ENCODE data around the gene NUTM2A. TPM values are rescaled to one million over a fixed set of nuclear protein-coding genes. Genes with fewer than 3 reads are reported as not detected.
"Not testable (repeated sequence)": the region's sequence is repeated elsewhere in the genome, so short reads cannot be mapped to it uniquely, and the experiment has no call there.

The NUTM2A gene
- total and polyA plus RNA-seq, 9 donors = 0.72 to 2.5 (median 1.2) TPM; not detected in 1

GRCh38 chr10:87213806-87214205 is 11.4 kb upstream of the NUTM2A start:
- 82 to 90% (median 86%) methylated on average over 19 to 21 of the region's 21 CpGs for WGBS, 3 donors
- H3K36me3 ChIP-seq; H3K27me3 ChIP-seq; DNase-seq; H3K27ac ChIP-seq; H3K9me3 ChIP-seq; H3K4me3 ChIP-seq; intact Hi-C loops (cut with DNase I); H3K4me1 ChIP-seq (ENCODE audit: insufficient read depth): not testable (repeated sequence)

- H3K4me1 ChIP-seq (ENCODE audit: insufficient read depth); DNase-seq; H3K36me3 ChIP-seq; intact Hi-C loops (cut with DNase I); H3K4me3 ChIP-seq; H3K27me3 ChIP-seq; H3K9me3 ChIP-seq; H3K27ac ChIP-seq: not testable (repeated sequence)
- WGBS, 3 donors = 84 to 93% (median 90%) methylated on average over 8 to 11 of the region's 11 CpGs
Measured at GRCh38 chr10:87216120-87216519, 9.1 kb upstream of the NUTM2A start.

DNA sequence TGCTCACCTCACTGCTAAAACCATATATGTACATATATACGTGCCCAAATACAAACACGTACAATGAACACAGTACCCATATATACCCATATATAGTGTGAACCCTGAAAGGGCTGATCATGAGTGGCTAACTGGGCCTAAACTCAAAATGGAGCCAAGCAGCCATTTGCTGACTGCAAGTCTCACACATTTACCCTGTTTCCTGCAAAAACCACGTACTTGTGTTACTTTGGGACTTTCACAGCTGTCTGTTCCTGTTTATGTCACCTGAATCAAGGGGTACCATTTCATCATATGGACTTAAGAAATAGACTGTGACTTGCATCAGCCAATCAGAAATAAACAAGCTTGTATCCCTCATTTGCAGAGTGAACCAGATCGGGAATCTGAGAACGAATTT is 5.9 kb upstream of the NUTM2A start:
- WGBS, 3 donors = 80 to 86% methylated on average over 1 of the region's 5 CpGs; no CpG with 5 or more reads in 1 of the 3 donors
- intact Hi-C loops (cut with DNase I); H3K9me3 ChIP-seq; H3K36me3 ChIP-seq; H3K27ac ChIP-seq; H3K4me3 ChIP-seq; DNase-seq; H3K4me1 ChIP-seq (ENCODE audit: insufficient read depth); H3K27me3 ChIP-seq: not testable (repeated sequence)

- H3K36me3 ChIP-seq; H3K4me3 ChIP-seq; H3K27me3 ChIP-seq; H3K9me3 ChIP-seq; H3K4me1 ChIP-seq (ENCODE audit: insufficient read depth); H3K27ac ChIP-seq; intact Hi-C loops (cut with DNase I); DNase-seq: not testable (repeated sequence)
- WGBS, 3 donors = 88 to 91% (median 89%) methylated on average over 19 to 26 of the region's 30 CpGs
Measured at GRCh38 chr10:87222789-87223188, 2.5 kb upstream of the NUTM2A start.

DNA sequence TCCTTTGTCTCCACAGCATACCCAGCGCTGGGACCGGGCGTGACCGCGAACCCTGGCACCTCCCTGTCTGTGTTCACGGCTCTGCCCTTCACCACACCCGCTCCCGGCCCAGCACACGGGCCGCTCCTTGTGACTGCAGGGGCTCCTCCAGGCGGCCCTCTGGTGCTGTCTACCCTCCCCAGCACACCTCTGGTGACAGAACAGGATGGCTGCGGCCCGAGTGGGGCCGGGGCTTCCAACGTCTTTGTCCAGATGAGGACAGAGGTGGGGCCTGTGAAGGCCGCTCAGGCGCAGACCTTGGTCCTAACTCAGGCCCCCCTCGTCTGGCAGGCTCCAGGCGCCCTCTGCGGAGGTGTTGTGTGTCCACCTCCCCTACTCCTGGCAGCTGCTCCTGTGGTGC is 3.0 kb downstream of the NUTM2A start:
- H3K9me3 ChIP-seq; H3K4me3 ChIP-seq; H3K36me3 ChIP-seq; DNase-seq; H3K4me1 ChIP-seq (ENCODE audit: insufficient read depth); H3K27ac ChIP-seq; H3K27me3 ChIP-seq; intact Hi-C loops (cut with DNase I): not testable (repeated sequence)
- 95 to 100% (median 96%) methylated on average over 2 to 14 of the region's 20 CpGs for WGBS, 3 donors

- 90 to 94% (median 91%) methylated on average over 9 of the region's 9 CpGs for WGBS, 3 donors
- H3K4me1 ChIP-seq (ENCODE audit: insufficient read depth) = not testable (repeated sequence)
Measured at GRCh38 chr10:87229211-87229610, 4.0 kb downstream of the NUTM2A start.

DNA sequence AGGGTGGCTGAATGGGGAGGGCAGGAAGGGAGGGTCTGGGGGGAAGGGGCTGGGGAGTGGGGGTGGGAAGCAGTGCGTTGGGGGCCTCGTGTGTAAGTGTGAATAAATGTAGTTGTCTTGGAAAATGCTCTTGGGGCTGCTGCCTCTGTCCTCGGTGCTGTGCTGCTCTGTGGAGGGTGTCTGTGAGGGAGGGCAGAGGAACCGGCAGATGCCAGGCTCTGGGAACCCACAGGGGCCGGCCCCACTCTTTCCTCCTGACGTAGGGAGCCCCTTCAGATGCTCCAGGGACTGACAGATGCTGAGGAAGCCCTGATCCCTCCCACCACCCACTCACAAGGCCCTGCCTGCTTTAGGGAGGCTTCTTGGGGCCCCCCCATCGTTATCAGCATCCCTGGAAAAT is 9.6 kb downstream of the NUTM2A start:
- 50 to 66% (median 52%) methylated on average over 2 to 5 of the region's 7 CpGs for WGBS, 3 donors
- H3K4me1 ChIP-seq (ENCODE audit: insufficient read depth); H3K36me3 ChIP-seq; intact Hi-C loops (cut with DNase I); H3K27me3 ChIP-seq; H3K4me3 ChIP-seq; H3K27ac ChIP-seq; DNase-seq; H3K9me3 ChIP-seq: not testable (repeated sequence)

More at GRCh38 chr10:87229211-87229610, 4.0 kb downstream of the NUTM2A start:
- intact Hi-C loops (cut with DNase I); H3K27me3 ChIP-seq; DNase-seq; H3K4me3 ChIP-seq; H3K36me3 ChIP-seq; H3K9me3 ChIP-seq; H3K27ac ChIP-seq: not testable (repeated sequence)

DNA sequence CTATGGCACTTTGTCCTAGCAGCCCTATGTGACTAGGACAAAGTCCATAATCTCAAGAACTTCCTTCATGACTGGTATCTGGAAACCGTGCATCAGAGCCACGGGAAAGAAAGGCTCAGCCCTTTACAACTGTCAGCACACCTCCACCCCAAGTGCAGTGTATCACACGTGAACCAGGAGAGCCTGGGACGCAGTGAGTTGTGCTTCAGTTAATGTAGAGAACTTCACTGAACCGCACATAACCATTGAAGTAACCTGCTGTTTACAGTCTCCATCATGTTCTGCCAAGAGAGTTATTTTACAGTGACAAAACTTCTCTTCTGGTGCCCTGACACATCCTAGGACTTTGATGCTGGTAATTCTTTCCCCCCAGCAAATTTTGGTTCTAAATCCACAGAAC is 12.0 kb downstream of the NUTM2A start:
- H3K4me3 ChIP-seq; H3K27ac ChIP-seq; intact Hi-C loops (cut with DNase I); H3K36me3 ChIP-seq; DNase-seq; H3K27me3 ChIP-seq; H3K4me1 ChIP-seq (ENCODE audit: insufficient read depth); H3K9me3 ChIP-seq: not testable (repeated sequence)
- WGBS, 3 donors = 84 to 98% (median 94%) methylated on average over 3 to 4 of the region's 5 CpGs

- H3K27me3 ChIP-seq; H3K4me3 ChIP-seq; H3K9me3 ChIP-seq; H3K4me1 ChIP-seq (ENCODE audit: insufficient read depth); H3K36me3 ChIP-seq; DNase-seq; intact Hi-C loops (cut with DNase I); H3K27ac ChIP-seq: not testable (repeated sequence)
- 15 to 42% (median 20%) methylated on average over 1 to 4 of the region's 6 CpGs for WGBS, 3 donors
Measured at GRCh38 chr10:87239346-87239808, 14.1 kb downstream of the NUTM2A start.

DNA sequence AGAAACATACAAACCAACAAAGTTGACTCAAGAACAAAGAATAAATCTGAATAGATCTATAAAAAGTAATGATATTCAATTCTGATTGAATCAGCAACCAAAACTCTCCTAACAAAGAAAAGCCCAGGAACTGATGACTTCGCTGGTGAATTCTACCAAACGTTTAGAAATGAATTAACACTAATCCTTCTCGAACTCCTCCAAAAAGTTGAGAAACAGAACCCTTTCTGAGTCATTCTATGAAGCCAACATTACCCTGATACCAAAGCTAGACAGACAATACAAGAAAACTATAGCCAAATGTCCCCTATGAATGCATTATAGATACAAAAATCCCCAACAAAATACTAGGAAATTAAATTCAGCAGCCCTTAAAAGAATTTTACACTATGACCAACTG is 16.9 kb downstream of the NUTM2A start:
- intact Hi-C loops (cut with DNase I); DNase-seq; H3K4me1 ChIP-seq (ENCODE audit: insufficient read depth); H3K4me3 ChIP-seq; H3K27ac ChIP-seq; H3K9me3 ChIP-seq; H3K27me3 ChIP-seq; H3K36me3 ChIP-seq: not testable (repeated sequence)
- 85 to 95% (median 88%) methylated on average over 3 of the region's 3 CpGs for WGBS, 3 donors

- DNase-seq; H3K27me3 ChIP-seq; H3K27ac ChIP-seq; H3K4me3 ChIP-seq; intact Hi-C loops (cut with DNase I); H3K4me1 ChIP-seq (ENCODE audit: insufficient read depth); H3K36me3 ChIP-seq; H3K9me3 ChIP-seq: not testable (repeated sequence)
- WGBS, 3 donors = 55 to 76% (median 59%) methylated on average over 1 to 2 of the region's 3 CpGs
Measured at GRCh38 chr10:87247335-87247734, 22.1 kb downstream of the NUTM2A start.

GRCh38 chr10:87248818-87249353 is 23.6 kb downstream of the NUTM2A start:
- H3K9me3 ChIP-seq; H3K27ac ChIP-seq; DNase-seq; H3K4me3 ChIP-seq; H3K27me3 ChIP-seq; H3K36me3 ChIP-seq; intact Hi-C loops (cut with DNase I); H3K4me1 ChIP-seq (ENCODE audit: insufficient read depth): not testable (repeated sequence)
- 75 to 100% (median 100%) methylated on average over 1 of the region's 1 CpG for WGBS, 3 donors
